ENCODE results near the gene NAT9.

The NAT9 gene

DNA sequence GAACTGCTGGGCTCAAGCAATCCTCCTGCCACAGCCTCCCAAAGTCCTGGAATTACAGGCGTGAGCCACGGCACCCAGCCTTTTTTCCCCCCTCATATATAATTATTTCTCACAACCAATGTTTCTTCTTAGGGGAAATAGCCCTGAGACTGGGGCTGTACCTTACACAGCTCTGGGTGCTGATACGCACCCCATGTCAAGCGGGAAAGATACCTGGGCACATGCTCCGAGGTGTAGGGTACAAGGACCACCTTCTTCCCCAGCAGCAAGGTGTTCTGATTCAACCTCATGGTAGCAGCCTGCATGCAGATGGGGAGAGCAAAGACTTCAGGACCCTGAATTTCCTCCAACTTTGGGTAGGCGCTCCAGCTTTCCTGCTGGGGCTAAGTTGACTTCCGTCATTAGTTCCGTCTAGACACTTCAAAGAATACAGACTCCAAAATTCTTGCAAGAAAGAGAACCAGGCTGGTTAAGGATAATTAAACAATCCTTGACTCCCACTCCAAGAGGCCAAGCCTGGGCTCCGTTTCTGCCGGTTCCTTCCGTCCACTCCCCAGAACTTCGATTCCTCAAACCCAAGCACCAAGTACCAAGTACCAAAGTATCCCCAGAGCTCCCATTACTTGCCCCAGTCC, 619 bp downstream of the NAT9 start:
- no peak for DNase-seq (ENCODE audit: low read depth)
- H3K4me3 ChIP-seq (ENCODE audit: control insufficient read depth, low read depth, low read length), result peak overlapping the region; percentile 98
- TF ChIP-seq CTCF (IDR thresholded peaks at IDR 0.05; ENCODE audit: control insufficient read depth, insufficient read depth, low read depth, low read length, missing control alignments), result no peak

- TF ChIP-seq CTCF (IDR thresholded peaks at IDR 0.05; ENCODE audit: control insufficient read depth, insufficient read depth, low read depth, low read length, missing control alignments), result no peak
- DNase-seq (ENCODE audit: low read depth), result no peak
- H3K4me3 ChIP-seq (ENCODE audit: control insufficient read depth, low read depth, low read length), result no peak overlapping the region
Measured at GRCh38 chr17:74773871-74774286, 2.3 kb downstream of the NAT9 start.

GRCh38 chr17:74773414-74773813, 2.7 kb downstream of the NAT9 start:
- no peak for TF ChIP-seq CTCF (IDR thresholded peaks at IDR 0.05; ENCODE audit: control insufficient read depth, insufficient read depth, low read depth, low read length, missing control alignments)
- H3K4me3 ChIP-seq (ENCODE audit: control insufficient read depth, low read depth, low read length), result no peak overlapping the region
- no peak for DNase-seq (ENCODE audit: low read depth)

DNA sequence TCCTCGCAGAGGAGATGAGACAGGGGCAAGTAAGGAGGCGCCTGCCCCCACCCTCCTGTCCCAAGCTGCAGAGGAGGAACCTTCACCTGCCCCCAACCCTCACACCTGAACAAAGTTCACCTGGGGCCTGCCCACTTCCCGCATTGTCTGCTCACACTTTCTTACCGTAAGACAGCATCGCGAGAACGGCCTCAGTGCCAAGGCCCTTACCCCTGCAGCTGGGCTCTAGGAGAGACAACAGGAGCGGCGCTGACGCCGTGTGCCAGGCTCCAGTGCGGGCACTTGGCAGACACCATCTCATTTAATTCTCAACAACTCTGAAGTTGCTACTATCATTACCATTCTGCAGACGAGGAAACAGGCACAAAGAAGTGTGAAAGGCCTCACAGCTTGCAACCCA, 4.1 kb downstream of the NAT9 start:
- no peak for TF ChIP-seq CTCF (IDR thresholded peaks at IDR 0.05; ENCODE audit: control insufficient read depth, insufficient read depth, low read depth, low read length, missing control alignments)
- DNase-seq (ENCODE audit: low read depth), result no peak
- H3K4me3 ChIP-seq (ENCODE audit: control insufficient read depth, low read depth, low read length), result no peak overlapping the region

- no peak for DNase-seq (ENCODE audit: low read depth)
- TF ChIP-seq CTCF (IDR thresholded peaks at IDR 0.05; ENCODE audit: control insufficient read depth, insufficient read depth, low read depth, low read length, missing control alignments), result no peak
Measured at GRCh38 chr17:74771319-74771914, 4.7 kb downstream of the NAT9 start.

GRCh38 chr17:74770498-74771318, 5.4 kb downstream of the NAT9 start:
- H3K4me3 ChIP-seq (ENCODE audit: control insufficient read depth, low read depth, low read length), result no peak overlapping the region
- TF ChIP-seq CTCF (IDR thresholded peaks at IDR 0.05; ENCODE audit: control insufficient read depth, insufficient read depth, low read depth, low read length, missing control alignments), result peak; percentile 63
- DNase-seq (ENCODE audit: low read depth), result no peak

More at GRCh38 chr17:74771319-74771914, 4.7 kb downstream of the NAT9 start:
- H3K4me3 ChIP-seq (ENCODE audit: control insufficient read depth, low read depth, low read length), result no peak overlapping the region
